Ramos (cell line): ENCODE results near the gene PARP15.
"Not testable (repeated sequence)": the region's sequence is repeated elsewhere in the genome, so short reads cannot be mapped to it uniquely, and the experiment has no call there.

Source experiments
- in situ Hi-C: fragments of 300-500 bp; cut with MboI; formaldehyde crosslinking; loops from one replicate; pipeline ENCODE4 v1.14.3; 2022; ENCODE audit warnings: low sequenced_read_pairs; ENCODE audit not compliant: unreplicated experiment

The PARP15 gene

GRCh38 chr3:122658336-122658735, 80.9 kb downstream of the PARP15 start:
- in situ Hi-C loops: not testable (repeated sequence)

GRCh38 chr3:122660297-122660974, 83.0 kb downstream of the PARP15 start:
- in situ Hi-C loops: no loop called here

- in situ Hi-C loops: no loop called here
Measured at GRCh38 chr3:122661633-122662032, 84.2 kb downstream of the PARP15 start.

- in situ Hi-C loops: no loop called here
Measured at GRCh38 chr3:122662505-122662904, 85.1 kb downstream of the PARP15 start.

- in situ Hi-C loops: no loop called here
Measured at GRCh38 chr3:122665226-122665786, 87.9 kb downstream of the PARP15 start.

- in situ Hi-C loops: no loop called here
Measured at GRCh38 chr3:122665881-122666280, 88.4 kb downstream of the PARP15 start.

GRCh38 chr3:122668930-122669730, 91.7 kb downstream of the PARP15 start:
- in situ Hi-C loops: no loop called here

GRCh38 chr3:122671553-122671952, 94.1 kb downstream of the PARP15 start:
- in situ Hi-C loops: loop anchor here (10.0 kb wide), 1 partner anchor 107 kb away; the partner anchor contains the start of genes DTX3L and PARP9

- in situ Hi-C loops: loop anchor here (10.0 kb wide), 1 partner anchor 110 kb away; the partner anchor contains the start of genes DTX3L and PARP9
Measured at GRCh38 chr3:122674339-122674738, 96.9 kb downstream of the PARP15 start.

GRCh38 chr3:122676759-122677158, 99.3 kb downstream of the PARP15 start:
- in situ Hi-C loops: loop anchor here (10.0 to 25.0 kb wide), 2 partner anchors 112 to 1114 kb away; partner anchors contain the start of genes ARGFX, DTX3L and PARP9

GRCh38 chr3:122677216-122677615, 99.8 kb downstream of the PARP15 start:
- in situ Hi-C loops: loop anchor here (10.0 to 25.0 kb wide), 2 partner anchors 112 to 1115 kb away; partner anchors contain the start of genes ARGFX, DTX3L and PARP9

GRCh38 chr3:122678506-122678905, 101.1 kb downstream of the PARP15 start:
- in situ Hi-C loops: loop anchor here (10.0 to 25.0 kb wide), 2 partner anchors 114 to 1116 kb away; partner anchors contain the start of genes ARGFX, DTX3L and PARP9

- in situ Hi-C loops: loop anchor here (10.0 to 25.0 kb wide), 2 partner anchors 114 to 1117 kb away; partner anchors contain the start of genes ARGFX, DTX3L and PARP9
Measured at GRCh38 chr3:122679085-122679881, 101.8 kb downstream of the PARP15 start.

- in situ Hi-C loops: loop anchor here (10.0 to 25.0 kb wide), 2 partner anchors 115 to 1118 kb away; partner anchors contain the start of genes ARGFX, DTX3L and PARP9
Measured at GRCh38 chr3:122679882-122680474, 102.5 kb downstream of the PARP15 start.

GRCh38 chr3:122680475-122681283, 103.2 kb downstream of the PARP15 start, which contains the start of gene PARP14:
Gene PARP14, plus strand, starts transcription at chr3:122680839. Its CDS starts 45 bp downstream, at chr3:122680884.
- in situ Hi-C loops: loop anchor here (25.0 kb wide), 1 partner anchor 1118 kb away; the partner anchor contains the start of gene ARGFX

- in situ Hi-C loops: loop anchor here (25.0 kb wide), 1 partner anchor 1119 kb away; the partner anchor contains the start of gene ARGFX
Measured at GRCh38 chr3:122681284-122681973, 104.0 kb downstream of the PARP15 start.

- in situ Hi-C loops: loop anchor here (25.0 kb wide), 1 partner anchor 1120 kb away; the partner anchor contains the start of gene ARGFX
Measured at GRCh38 chr3:122681974-122682409, 104.5 kb downstream of the PARP15 start.
